Measurements from ENCODE around the gene TIAL1.

- TF ChIP-seq, protein P1, sequence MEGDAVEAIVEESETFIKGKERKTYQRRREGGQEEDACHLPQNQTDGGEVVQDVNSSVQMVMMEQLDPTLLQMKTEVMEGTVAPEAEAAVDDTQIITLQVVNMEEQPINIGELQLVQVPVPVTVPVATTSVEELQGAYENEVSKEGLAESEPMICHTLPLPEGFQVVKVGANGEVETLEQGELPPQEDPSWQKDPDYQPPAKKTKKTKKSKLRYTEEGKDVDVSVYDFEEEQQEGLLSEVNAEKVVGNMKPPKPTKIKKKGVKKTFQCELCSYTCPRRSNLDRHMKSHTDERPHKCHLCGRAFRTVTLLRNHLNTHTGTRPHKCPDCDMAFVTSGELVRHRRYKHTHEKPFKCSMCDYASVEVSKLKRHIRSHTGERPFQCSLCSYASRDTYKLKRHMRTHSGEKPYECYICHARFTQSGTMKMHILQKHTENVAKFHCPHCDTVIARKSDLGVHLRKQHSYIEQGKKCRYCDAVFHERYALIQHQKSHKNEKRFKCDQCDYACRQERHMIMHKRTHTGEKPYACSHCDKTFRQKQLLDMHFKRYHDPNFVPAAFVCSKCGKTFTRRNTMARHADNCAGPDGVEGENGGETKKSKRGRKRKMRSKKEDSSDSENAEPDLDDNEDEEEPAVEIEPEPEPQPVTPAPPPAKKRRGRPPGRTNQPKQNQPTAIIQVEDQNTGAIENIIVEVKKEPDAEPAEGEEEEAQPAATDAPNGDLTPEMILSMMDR (conservative IDR thresholded peaks at IDR 0.05 in 1 of 2, IDR thresholded peaks at IDR 0.05 in 1 of 2; ENCODE audit: low read depth in 1 of 2, low read length in 2 of 2): no peak
- no peak for TF ChIP-seq EZH2 (IDR thresholded peaks at IDR 0.05; ENCODE audit: low read length, missing control alignments)
These were observed 832 bp upstream of the TIAL1 start for GRCh38 chr10:119597405-119598186.

Measured in fibroblast of lung (primary cell).